B cell (primary cell): ENCODE results near the gene HLA-B. TPM values are rescaled to one million over a fixed set of nuclear protein-coding genes. Genes with fewer than 3 reads are reported as not detected.

Source experiments
- ATAC-seq: fragments of 200-7000 bp; cut with Tn5 transposase; one replicate; pipeline ENCODE4 v1.10.0; 2021; ENCODE audit warnings: low read depth, mild to moderate bottlenecking, moderate number of reproducible peaks, moderate library complexity
- CTCF ChIA-PET: fragments of 350-600 bp; sonication (Branson Sonifier 250); formaldehyde crosslinking; loops from one replicate; lab custom pipeline; 2021; ENCODE audit warnings: antibody characterized with exemption, inconsistent platforms; lab: Charles Lee
- POLR2A ChIA-PET: fragments of 350-600 bp; sonication (Branson Sonifier 250); formaldehyde crosslinking; loops from one replicate; lab custom pipeline; 2021; ENCODE audit warnings: antibody characterized with exemption; lab: Charles Lee
- DNase-seq: peaks from one replicate; pipeline ENCODE4 v3.0.0; 2013
- H2AFZ ChIP-seq: 2 replicates; pipeline ENCODE4 v1.6.1; 2012; ENCODE audit warnings: mild to moderate bottlenecking, low read depth, low read length; ENCODE audit not compliant: insufficient read depth, poor library complexity, severe bottlenecking
- H3K27ac ChIP-seq, 2 donors: 1 replicate in 1 of 2; 2 replicates in 1 of 2; pipeline ENCODE4 v1.5.1; 2012 to 2013; ENCODE audit warnings: low read length in 2 of 2, mild to moderate bottlenecking in 2 of 2, moderate library complexity in 1 of 2
- H3K27me3 ChIP-seq, 4 experiments: fragments of 200-600 bp in 1 of 4; sonication (generic) in 1 of 4; replicated peaks in 1 of 4; 1 replicate in 2 of 4; 2 replicates in 2 of 4; pipeline versions ENCODE4 v1.6.1 to v1.7.0; 2013 to 2016; ENCODE audit warnings: low read length in 3 of 4, mild to moderate bottlenecking in 2 of 4, mixed read lengths in 1 of 4, moderate library complexity in 1 of 4; ENCODE audit not compliant: insufficient read depth in 4 of 4, control insufficient read depth in 3 of 4; ENCODE audit errors: control extremely low read depth in 1 of 4
- H3K36me3 ChIP-seq, 2 experiments: replicated peaks in 1 of 2; 1 replicate in 1 of 2; 2 replicates in 1 of 2; pipeline versions ENCODE4 v1.6.1 to v1.7.1; 2013; ENCODE audit warnings: low read length in 1 of 2; ENCODE audit not compliant: insufficient read depth in 2 of 2, control insufficient read depth in 1 of 2; ENCODE audit errors: control extremely low read depth in 1 of 2, extremely low read depth in 1 of 2
- H3K4me1 ChIP-seq, 2 donors: fragments of 200-600 bp in 1 of 2; sonication (generic) in 1 of 2; 1 replicate in 1 of 2; 2 replicates in 1 of 2; pipeline versions ENCODE4 v1.5.1 to v1.6.1; 2013 to 2017; ENCODE audit warnings: low read length in 2 of 2; ENCODE audit not compliant: control insufficient read depth in 2 of 2, insufficient read depth in 2 of 2
- H3K4me2 ChIP-seq: replicated peaks from 2 replicates; pipeline ENCODE3; 2012; ENCODE audit warnings: mild to moderate bottlenecking, low read depth, low read length; ENCODE audit not compliant: poor library complexity, severe bottlenecking
- H3K4me3 ChIP-seq, 5 experiments: fragments of 200-600 bp in 1 of 5; sonication (generic) in 1 of 5; 1 replicate in 3 of 5; 2 replicates in 2 of 5; pipeline versions ENCODE4 v1.5.1 to v1.7.0; 2011 to 2016; ENCODE audit warnings: low read length in 4 of 5, mild to moderate bottlenecking in 4 of 5, low read depth in 2 of 5, control low read depth in 1 of 5, moderate library complexity in 1 of 5; ENCODE audit not compliant: insufficient read depth in 1 of 5; ENCODE audit errors: control extremely low read depth in 1 of 5, extremely low read depth in 1 of 5
- H3K79me2 ChIP-seq: fragments of 200-600 bp; sonication (generic); one replicate; pipeline ENCODE4 v1.6.0; 2016; ENCODE audit warnings: low read length; ENCODE audit not compliant: control insufficient read depth, insufficient read depth
- H3K9ac ChIP-seq: fragments of 200-600 bp; sonication (generic); 2 replicates; pipeline ENCODE4 v1.6.1; 2017; ENCODE audit warnings: mild to moderate bottlenecking, low read length, moderate library complexity
- H3K9me3 ChIP-seq, 3 donors: one replicate each; pipeline versions ENCODE4 v1.6.1 to v1.7.1; 2013; ENCODE audit warnings: low read length in 2 of 3; ENCODE audit not compliant: control insufficient read depth in 2 of 3, insufficient read depth in 1 of 3; ENCODE audit errors: control extremely low read depth in 1 of 3
- H4K20me1 ChIP-seq: 2 replicates; pipeline ENCODE4 v1.6.0; 2012; ENCODE audit warnings: mild to moderate bottlenecking, low read length; ENCODE audit not compliant: insufficient read depth, control insufficient read depth, poor library complexity, severe bottlenecking
- H3K27ac Mint-ChIP-seq: one replicate; pipeline ENCODE4 v1.8.0; 2021; ENCODE audit warnings: mixed read lengths
- H3K27me3 Mint-ChIP-seq: one replicate; pipeline ENCODE4 v1.8.0; 2021; ENCODE audit warnings: mixed read lengths
- H3K4me1 Mint-ChIP-seq: one replicate; pipeline ENCODE4 v1.8.0; 2021; ENCODE audit warnings: mixed read lengths
- H3K4me3 Mint-ChIP-seq: one replicate; pipeline ENCODE4 v1.8.0; 2021; ENCODE audit warnings: mixed read lengths
- H3K9me3 Mint-ChIP-seq: one replicate; pipeline ENCODE4 v1.8.0; 2022; ENCODE audit warnings: mixed read lengths; ENCODE audit not compliant: insufficient read depth
- EZH2 ChIP-seq: IDR thresholded peaks from 2 replicates; pipeline ENCODE4 v1.6.1; 2012; ENCODE audit warnings: borderline replicate concordance, low read depth, mild to moderate bottlenecking, moderate library complexity, low read length; ENCODE audit not compliant: insufficient read depth, poor library complexity, severe bottlenecking
- WGBS: methylation state at CpG from one replicate; pipeline ENCODE4 v1.1.5; 2013; ENCODE audit warnings: missing lambda C conversion rate; ENCODE audit not compliant: insufficient coverage; 5-methylcytosine and 5-hydroxymethylcytosine counted together
- intact Hi-C: fragments of 100-400 bp; cut with micrococcal nuclease; formaldehyde crosslinking; loops from one replicate; pipeline ENCODE4 v1.10.0; 2022
- polyA plus RNA-seq: library from polyadenylated mRNA; depleted of rRNA; stranded (reverse); fragments of >200 nt; gene quantifications from 2 replicates; pipeline ENCODE4 v1.2.3, GENCODE V29; 2012
- total RNA-seq, 2 donors: library from RNA; stranded (reverse); fragments of 120-200 nt in 1 of 2; gene quantifications; 1 replicate in 1 of 2; 2 replicates in 1 of 2; pipeline versions ENCODE4 v1.2.3 to v1.2.4, GENCODE V29; 2013 to 2022
- TF ChIP-seq, protein P1 (sequence below): fragments of 200-600 bp; IDR thresholded peaks from one replicate; pipeline ENCODE4 v1.8.0; 2022; ENCODE audit warnings: antibody characterized with exemption, mild to moderate bottlenecking

The HLA-B gene
- total and polyA plus RNA-seq, 2 donors (not counting 1 experiment from before 2014, with no cell fraction given), result 4,028 to 7,345 TPM

DNA sequence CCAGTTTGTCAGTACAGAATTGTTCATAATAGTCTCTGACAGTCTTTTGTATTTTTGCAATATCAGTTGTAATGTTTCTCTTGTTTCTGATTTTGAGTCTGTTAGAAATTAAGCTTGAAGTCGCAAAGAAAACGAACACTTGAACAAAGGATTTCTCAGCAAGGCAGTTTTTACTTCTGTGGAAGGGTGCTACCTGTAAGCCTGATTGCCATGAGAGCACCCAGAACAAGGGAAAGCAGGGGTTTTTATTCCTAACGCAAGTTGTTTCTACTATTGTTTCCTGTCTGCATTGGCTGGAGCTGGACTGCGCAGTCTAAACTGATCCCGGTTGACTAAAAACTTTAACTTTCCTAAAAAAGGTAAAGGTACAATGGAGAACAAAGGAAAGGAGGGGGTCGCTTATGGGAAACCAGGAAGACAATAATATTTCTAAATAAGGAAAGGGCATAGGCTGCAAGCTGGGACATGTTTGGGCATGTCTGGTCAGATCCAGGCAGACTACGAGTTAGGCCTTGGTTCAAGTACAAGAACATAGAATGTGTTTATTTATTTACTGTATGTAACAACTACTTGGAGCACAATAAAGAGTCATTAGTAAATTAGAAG is 28.5 kb downstream of the HLA-B start:
- Mint-ChIP-seq H3K9me3 (peaks cover 7% of the 10 kb centered on the region), H3K4me1 (no peaks in the 10 kb centered on the region), H3K27me3 (peaks cover 8% of the 10 kb centered on the region), H3K27ac (no peak overlapping the region), H3K4me3 (no peak overlapping the region)
- no peak overlapping the region for H3K27ac ChIP-seq
- H3K9ac ChIP-seq, result no peak overlapping the region
- no peaks in the 10 kb centered on the region for H3K27me3 ChIP-seq
- H3K9me3 ChIP-seq, result peaks cover 0 to 8% (median 7%) of the 10 kb centered on the region in 3 donors
- no peaks in the 10 kb centered on the region for H3K36me3 ChIP-seq
- no peak for DNase-seq
- no peak overlapping the region for H3K4me3 ChIP-seq
- intact Hi-C loops, result loop anchor here (5.0 kb wide), 1 partner anchor 36 kb away; no protein-coding TSS in a partner anchor
- TF ChIP-seq EZH2, result no peak
- H3K4me2 ChIP-seq, result no peak overlapping the region
- POLR2A ChIA-PET, result no interaction called here
- no peak overlapping the region for H2AFZ ChIP-seq
- no peaks in the 10 kb centered on the region for H4K20me1 ChIP-seq
- no peak for ATAC-seq
- CTCF ChIA-PET, result interaction anchor here (1.3 kb wide), 1 partner anchor 37 kb away, joined by 4 read pairs; no protein-coding TSS in a partner anchor
- WGBS, result no CpG with 5 or more reads among the region's 7 CpGs
- H3K79me2 ChIP-seq, result no peaks in the 10 kb centered on the region
- H3K4me1 ChIP-seq, result no peaks in the 10 kb centered on the region

DNA sequence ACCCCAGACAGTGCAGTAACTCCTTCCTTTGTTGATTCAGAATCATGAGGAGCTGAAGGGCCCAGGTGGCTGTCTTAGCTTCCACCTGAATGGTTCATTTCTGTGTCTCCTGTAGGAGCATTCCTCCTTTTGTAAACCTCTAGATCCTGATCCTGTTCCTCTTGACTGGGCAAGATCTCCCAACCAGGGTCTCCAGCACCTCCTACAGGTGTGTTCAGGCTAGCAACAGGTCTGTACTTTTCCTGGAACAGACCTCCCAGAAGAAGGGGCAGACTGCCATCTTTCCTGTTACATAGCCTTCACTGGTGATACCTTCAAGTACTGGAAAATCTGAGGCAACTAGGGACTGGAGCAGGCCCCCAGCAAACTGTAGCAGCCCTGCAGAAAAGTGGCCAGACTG is 35.2 kb downstream of the HLA-B start:
- no peak overlapping the region for H3K27ac Mint-ChIP-seq

More for the DNA sequence above, 35.2 kb downstream of the HLA-B start:
- no peaks in the 10 kb centered on the region for H3K9me3 ChIP-seq
- DNase-seq (no peak), ATAC-seq (no peak)
- peaks cover 0 to 2% (median 0%) of the 10 kb centered on the region in 4 experiments for H3K27me3 ChIP-seq
- Mint-ChIP-seq H3K4me1 (no peaks in the 10 kb centered on the region), H3K4me3 (no peak overlapping the region), H3K27me3 (peaks cover 42% of the 10 kb centered on the region), H3K9me3 (no peaks in the 10 kb centered on the region)
- H3K27ac ChIP-seq, result no peak overlapping the region
- no peak for TF ChIP-seq EZH2
- TF ChIP-seq, protein P1, sequence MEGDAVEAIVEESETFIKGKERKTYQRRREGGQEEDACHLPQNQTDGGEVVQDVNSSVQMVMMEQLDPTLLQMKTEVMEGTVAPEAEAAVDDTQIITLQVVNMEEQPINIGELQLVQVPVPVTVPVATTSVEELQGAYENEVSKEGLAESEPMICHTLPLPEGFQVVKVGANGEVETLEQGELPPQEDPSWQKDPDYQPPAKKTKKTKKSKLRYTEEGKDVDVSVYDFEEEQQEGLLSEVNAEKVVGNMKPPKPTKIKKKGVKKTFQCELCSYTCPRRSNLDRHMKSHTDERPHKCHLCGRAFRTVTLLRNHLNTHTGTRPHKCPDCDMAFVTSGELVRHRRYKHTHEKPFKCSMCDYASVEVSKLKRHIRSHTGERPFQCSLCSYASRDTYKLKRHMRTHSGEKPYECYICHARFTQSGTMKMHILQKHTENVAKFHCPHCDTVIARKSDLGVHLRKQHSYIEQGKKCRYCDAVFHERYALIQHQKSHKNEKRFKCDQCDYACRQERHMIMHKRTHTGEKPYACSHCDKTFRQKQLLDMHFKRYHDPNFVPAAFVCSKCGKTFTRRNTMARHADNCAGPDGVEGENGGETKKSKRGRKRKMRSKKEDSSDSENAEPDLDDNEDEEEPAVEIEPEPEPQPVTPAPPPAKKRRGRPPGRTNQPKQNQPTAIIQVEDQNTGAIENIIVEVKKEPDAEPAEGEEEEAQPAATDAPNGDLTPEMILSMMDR, result no peak
- H3K4me1 ChIP-seq, result no peaks in the 10 kb centered on the region
- CTCF ChIA-PET, result interaction anchor here (0.6 to 1.3 kb wide), 4 partner anchors 11 to 429 kb away, joined by 3 to 4 read pairs (median 3); no protein-coding TSS in a partner anchor
- no peaks in the 10 kb centered on the region for H3K36me3 ChIP-seq
- H2AFZ ChIP-seq, result no peak overlapping the region
- H4K20me1 ChIP-seq, result no peaks in the 10 kb centered on the region
- no peak overlapping the region for H3K9ac ChIP-seq
- H3K4me2 ChIP-seq, result no peak overlapping the region
- H3K79me2 ChIP-seq, result no peaks in the 10 kb centered on the region
- H3K4me3 ChIP-seq, result no peak overlapping the region
- POLR2A ChIA-PET, result no interaction called here
- intact Hi-C loops, result loop anchor here (1.0 kb wide), 1 partner anchor 12 kb away; no protein-coding TSS in a partner anchor
